Testis (tissue), 2 donors: ENCODE data around the gene PPM1H.

Experiments used
- POLR2A ChIP-seq: fragments of 450-650 bp; IDR thresholded peaks from one replicate; pipeline ENCODE4 v1.6.1; 2017; ENCODE audit warnings: antibody characterized with exemption, mild to moderate bottlenecking, moderate library complexity
- TF ChIP-seq, protein P1 (sequence below), 3 experiments: fragments of 450-650 bp in 2 of 3; fragments of 200-600 bp in 1 of 3; sonication (generic) in 1 of 3; IDR thresholded peaks; one replicate each; pipeline ENCODE4 v1.5.1; 2016 to 2019; ENCODE audit warnings: antibody characterized with exemption in 3 of 3, mild to moderate bottlenecking in 2 of 3, moderate library complexity in 1 of 3

DNA sequence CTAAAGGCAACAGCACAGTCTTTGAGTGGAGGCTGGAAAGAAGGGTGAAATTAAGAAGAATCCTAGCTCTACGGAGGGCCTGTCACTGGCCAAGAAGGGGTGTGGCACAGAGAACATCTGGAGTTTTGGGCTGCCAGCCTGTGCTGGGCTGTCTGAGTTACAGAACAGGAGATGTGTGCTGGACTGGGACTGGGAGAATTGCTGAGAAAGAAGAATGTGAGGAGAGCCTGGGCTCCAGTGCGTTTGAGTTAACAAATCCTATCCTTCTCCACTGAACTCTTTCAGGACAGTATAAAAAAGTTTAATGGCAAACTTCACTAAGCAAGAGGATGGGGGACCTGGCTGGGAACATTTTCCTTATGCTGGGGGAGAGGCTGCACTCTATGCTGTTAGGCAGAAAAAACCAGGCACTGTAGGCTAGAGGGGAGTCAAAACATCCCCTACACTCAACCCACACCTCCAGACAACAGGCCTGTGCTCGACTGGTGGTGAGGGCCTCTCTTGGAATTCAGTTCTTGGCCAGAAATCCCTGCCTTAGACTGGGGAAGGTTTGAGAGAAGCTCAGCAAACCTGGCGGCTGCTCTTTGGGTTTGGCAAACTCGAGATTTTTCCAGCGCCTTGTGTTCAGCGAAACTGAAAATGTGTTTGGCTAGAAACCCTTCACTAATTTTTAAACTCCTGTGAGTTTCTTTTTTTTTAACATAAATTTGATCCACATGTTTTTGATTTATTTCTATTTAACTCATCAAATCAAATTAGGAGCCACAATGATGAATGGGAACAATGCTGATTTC lies 251.0 kb downstream of the PPM1H start:
- TF ChIP-seq POLR2A = no peak
- TF ChIP-seq, protein P1, sequence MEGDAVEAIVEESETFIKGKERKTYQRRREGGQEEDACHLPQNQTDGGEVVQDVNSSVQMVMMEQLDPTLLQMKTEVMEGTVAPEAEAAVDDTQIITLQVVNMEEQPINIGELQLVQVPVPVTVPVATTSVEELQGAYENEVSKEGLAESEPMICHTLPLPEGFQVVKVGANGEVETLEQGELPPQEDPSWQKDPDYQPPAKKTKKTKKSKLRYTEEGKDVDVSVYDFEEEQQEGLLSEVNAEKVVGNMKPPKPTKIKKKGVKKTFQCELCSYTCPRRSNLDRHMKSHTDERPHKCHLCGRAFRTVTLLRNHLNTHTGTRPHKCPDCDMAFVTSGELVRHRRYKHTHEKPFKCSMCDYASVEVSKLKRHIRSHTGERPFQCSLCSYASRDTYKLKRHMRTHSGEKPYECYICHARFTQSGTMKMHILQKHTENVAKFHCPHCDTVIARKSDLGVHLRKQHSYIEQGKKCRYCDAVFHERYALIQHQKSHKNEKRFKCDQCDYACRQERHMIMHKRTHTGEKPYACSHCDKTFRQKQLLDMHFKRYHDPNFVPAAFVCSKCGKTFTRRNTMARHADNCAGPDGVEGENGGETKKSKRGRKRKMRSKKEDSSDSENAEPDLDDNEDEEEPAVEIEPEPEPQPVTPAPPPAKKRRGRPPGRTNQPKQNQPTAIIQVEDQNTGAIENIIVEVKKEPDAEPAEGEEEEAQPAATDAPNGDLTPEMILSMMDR (IDR thresholded peaks at IDR 0.05) = no peak
